NB4 (cell line): ENCODE measurements around the gene MESP2.

Experiments used
- DNase-seq: peaks from one replicate; pipeline ENCODE4 v3.0.0; 2010; ENCODE audit warnings: low read depth
- H3K4me3 ChIP-seq: one replicate; pipeline ENCODE4 v1.5.1; 2011; ENCODE audit warnings: mild to moderate bottlenecking, low read depth, low read length, moderate library complexity
- MAX ChIP-seq: IDR thresholded peaks from 2 replicates; pipeline ENCODE4 v1.6.1; 2011; ENCODE audit warnings: low read depth, low read length
- MYC ChIP-seq: IDR thresholded peaks from 2 replicates; pipeline ENCODE4 v1.6.1; 2011; ENCODE audit warnings: low read depth, low read length
- POLR2A ChIP-seq: IDR thresholded peaks from 2 replicates; pipeline ENCODE4 v1.6.1; 2011; ENCODE audit warnings: mild to moderate bottlenecking; ENCODE audit not compliant: insufficient read length; ENCODE audit errors: extremely low read depth
- TF ChIP-seq, protein P1 (sequence below): IDR thresholded peaks from one replicate; pipeline ENCODE4 v1.5.1; 2012; ENCODE audit warnings: low read depth, low read length

MESP2 gene

DNA sequence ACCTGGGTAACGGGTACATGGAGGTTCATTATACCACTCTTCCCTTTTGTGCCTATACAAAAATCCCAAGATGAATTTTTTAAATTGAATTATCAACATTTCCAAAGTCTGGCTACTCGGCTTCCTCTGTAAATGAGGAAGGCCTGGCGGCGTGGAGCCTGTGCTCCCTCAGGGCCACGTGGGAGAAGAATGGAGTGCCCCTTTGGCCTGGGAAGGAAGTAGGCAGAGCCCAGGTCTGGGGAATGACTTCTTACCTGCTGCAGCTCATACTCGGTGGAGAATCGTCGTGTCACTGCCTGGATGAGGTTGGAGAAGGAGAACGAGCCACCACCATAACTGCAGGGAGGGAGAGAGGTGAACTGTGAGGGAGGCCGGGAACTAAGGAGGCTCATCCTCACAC, 14.1 kb downstream of the MESP2 start:
- H3K4me3 ChIP-seq = no peak overlapping the region
- no peak for TF ChIP-seq POLR2A
- no peak for TF ChIP-seq MYC
- TF ChIP-seq, protein P1, sequence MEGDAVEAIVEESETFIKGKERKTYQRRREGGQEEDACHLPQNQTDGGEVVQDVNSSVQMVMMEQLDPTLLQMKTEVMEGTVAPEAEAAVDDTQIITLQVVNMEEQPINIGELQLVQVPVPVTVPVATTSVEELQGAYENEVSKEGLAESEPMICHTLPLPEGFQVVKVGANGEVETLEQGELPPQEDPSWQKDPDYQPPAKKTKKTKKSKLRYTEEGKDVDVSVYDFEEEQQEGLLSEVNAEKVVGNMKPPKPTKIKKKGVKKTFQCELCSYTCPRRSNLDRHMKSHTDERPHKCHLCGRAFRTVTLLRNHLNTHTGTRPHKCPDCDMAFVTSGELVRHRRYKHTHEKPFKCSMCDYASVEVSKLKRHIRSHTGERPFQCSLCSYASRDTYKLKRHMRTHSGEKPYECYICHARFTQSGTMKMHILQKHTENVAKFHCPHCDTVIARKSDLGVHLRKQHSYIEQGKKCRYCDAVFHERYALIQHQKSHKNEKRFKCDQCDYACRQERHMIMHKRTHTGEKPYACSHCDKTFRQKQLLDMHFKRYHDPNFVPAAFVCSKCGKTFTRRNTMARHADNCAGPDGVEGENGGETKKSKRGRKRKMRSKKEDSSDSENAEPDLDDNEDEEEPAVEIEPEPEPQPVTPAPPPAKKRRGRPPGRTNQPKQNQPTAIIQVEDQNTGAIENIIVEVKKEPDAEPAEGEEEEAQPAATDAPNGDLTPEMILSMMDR = no peak
- TF ChIP-seq MAX = no peak
- DNase-seq = no peak

GRCh38 chr15:89790661-89791060, 14.5 kb downstream of the MESP2 start:
- H3K4me3 ChIP-seq = no peak overlapping the region
- no peak for DNase-seq
- no peak for TF ChIP-seq POLR2A
- no peak for TF ChIP-seq MAX
- TF ChIP-seq MYC = no peak
- TF ChIP-seq, protein P1 = no peak

DNA sequence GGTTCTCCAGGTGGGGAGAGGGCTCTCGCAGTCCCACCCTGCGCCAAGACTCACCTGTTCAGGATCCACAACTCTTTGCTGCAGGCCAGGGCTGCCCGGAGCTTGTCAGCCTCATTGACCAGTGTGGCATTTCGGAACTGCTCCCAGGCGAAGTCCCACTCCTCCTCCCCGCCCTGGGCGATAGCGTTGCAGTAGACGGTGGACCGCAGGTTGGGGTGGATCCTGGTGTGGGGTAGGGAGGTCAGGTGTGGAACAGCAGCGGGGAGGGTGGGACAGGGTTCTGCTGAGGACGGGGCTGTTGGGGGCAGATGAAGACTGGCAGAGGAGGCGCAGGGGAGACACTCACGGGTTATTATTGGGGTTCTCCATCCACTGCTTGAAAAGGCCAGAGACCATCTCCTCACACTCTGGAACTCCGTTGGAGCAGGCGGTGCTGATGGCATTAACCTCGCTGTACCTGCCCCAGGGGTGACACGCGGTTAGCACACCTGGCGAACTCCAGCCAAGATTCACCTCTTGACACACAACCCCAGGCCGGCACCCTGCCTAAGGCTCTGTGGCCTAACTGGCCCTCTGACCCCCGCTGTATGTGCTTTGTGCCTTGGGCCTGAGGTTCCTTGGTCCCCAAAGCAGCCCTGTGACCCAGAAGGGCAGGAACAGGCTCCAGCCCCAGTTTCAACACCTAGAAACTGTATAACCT, 16.1 kb downstream of the MESP2 start:
- H3K4me3 ChIP-seq = no peak overlapping the region
- DNase-seq = no peak
- TF ChIP-seq, protein P1 = no peak
- TF ChIP-seq MYC (no peak), POLR2A (no peak), MAX (no peak)

- no peak for DNase-seq
- H3K4me3 ChIP-seq = no peak overlapping the region
- no peak for TF ChIP-seq POLR2A
- no peak for TF ChIP-seq MYC
- no peak for TF ChIP-seq MAX
- TF ChIP-seq, protein P1 = no peak
Observed at GRCh38 chr15:89794627-89795241, 18.6 kb downstream of the MESP2 start.

DNA sequence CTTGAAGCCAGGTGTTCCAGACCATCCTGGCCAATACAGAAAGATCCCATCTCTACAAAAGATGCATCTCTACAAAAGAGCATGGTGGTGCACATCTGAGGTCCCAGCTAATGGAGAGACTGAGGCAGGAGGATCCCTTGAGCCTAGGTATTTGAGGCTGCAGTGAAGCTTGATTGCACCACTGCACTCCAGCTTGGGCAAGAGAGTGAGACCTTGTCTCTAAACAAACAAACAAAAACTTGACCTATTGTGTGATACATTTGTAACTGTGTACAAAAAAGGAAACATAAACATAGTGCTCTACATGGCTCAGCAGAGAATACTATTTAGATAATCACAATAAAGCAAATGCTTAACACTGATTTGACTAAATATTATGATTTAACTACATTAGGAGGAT, 19.9 kb downstream of the MESP2 start:
- no peak for TF ChIP-seq POLR2A
- TF ChIP-seq MYC = no peak
- TF ChIP-seq, protein P1 = no peak
- TF ChIP-seq MAX = no peak
- DNase-seq = no peak
- H3K4me3 ChIP-seq = no peak overlapping the region
